Ovary (tissue), 9 donors: ENCODE measurements around the gene AIF1L. TPM values are rescaled to one million over a fixed set of nuclear protein-coding genes. Genes with fewer than 3 reads are reported as not detected.

ENCODE experiments used
- DNase-seq, 5 donors: peaks; one replicate each; pipeline ENCODE4 v3.0.0-alpha.2; 2019 to 2020
- H3K27ac ChIP-seq, 2 donors: fragments of 200-600 bp; one replicate each; pipeline versions ENCODE4 v1.5.1 to v1.8.0; 2019 to 2022
- H3K27me3 ChIP-seq: fragments of 200-600 bp; one replicate; pipeline ENCODE4 v1.8.0; 2022
- H3K36me3 ChIP-seq: fragments of 200-600 bp; sonication (generic); one replicate; pipeline ENCODE4 v1.5.1; 2019
- H3K4me1 ChIP-seq: one replicate; pipeline ENCODE4 v1.8.1; 2013; ENCODE audit warnings: mild to moderate bottlenecking, moderate library complexity; ENCODE audit not compliant: insufficient read depth
- H3K4me3 ChIP-seq: fragments of 200-600 bp; sonication (generic); one replicate; pipeline ENCODE4 v1.5.1; 2017
- H3K9me3 ChIP-seq, 2 donors: fragments of 200-600 bp in 1 of 2; sonication (generic) in 1 of 2; one replicate each; pipeline versions ENCODE4 v1.5.1 to v1.8.1; 2013 to 2019; ENCODE audit warnings: mild to moderate bottlenecking in 1 of 2, moderate library complexity in 1 of 2
- EP300 ChIP-seq: sonication (generic); formaldehyde crosslinking; IDR thresholded peaks from one replicate; pipeline ENCODE4 v1.6.1; 2017; ENCODE audit warnings: antibody characterized with exemption
- POLR2A ChIP-seq: fragments of 450-650 bp; IDR thresholded peaks from one replicate; pipeline ENCODE4 v1.6.1; 2017; ENCODE audit warnings: antibody characterized with exemption, mild to moderate bottlenecking, moderate library complexity
- WGBS, 3 donors: extraction: QIAGEN DNeasy Blood & Tissue Kit in 1 of 3; methylation state at CpG; one replicate each; pipeline versions ENCODE4 v1.1.5 to v1.1.7; 2013 to 2017; 5-methylcytosine and 5-hydroxymethylcytosine counted together
- intact Hi-C, 4 donors: fragments of 100-400 bp; cut with DNase I; formaldehyde crosslinking; loops; one replicate each; pipeline versions ENCODE4 v1.11.0 to v1.15.1; 2022 to 2023
- polyA plus RNA-seq, 2 donors: library from polyadenylated mRNA; stranded (reverse); fragments of 200-250 nt in 1 of 2; fragments of 350-450 nt in 1 of 2; fragmentation: Illumina TruSeq in 1 of 2; extraction: RNeasy Lipid Tissue Mini Kit (QIAGEN cat#74804) in 1 of 2; gene quantifications; one replicate each; pipeline ENCODE4 v1.2.3, GENCODE V29; 2013 to 2014
- total RNA-seq, 7 donors: library from RNA; depleted of rRNA in 2 of 7; stranded (reverse); fragments of >200 nt in 2 of 7; fragmentation: NEBNext Ultra II Directional in 3 of 7; extraction: Animal tissue kit (Norgen Biotek cat#: 25700) in 3 of 7; gene quantifications; one replicate each; pipeline versions ENCODE4 v1.1.0 to v1.2.4, GENCODE V29; 2016 to 2023
- TF ChIP-seq, protein P1 (sequence below), 3 donors: fragments of 450-650 bp in 2 of 3; fragments of 200-600 bp in 1 of 3; IDR thresholded peaks; one replicate each; pipeline versions ENCODE4 v1.5.1 to v1.8.0; 2016 to 2022; ENCODE audit warnings: antibody characterized with exemption in 3 of 3, mild to moderate bottlenecking in 1 of 3
- donor health status: DM: no; HTN: no; CAD: no; lungs with moderate emphysema.
- donor health status: DM: no; HTN: no; CAD: no.
- donor health status: Bipolar disorder and iron deficiency.
- donor health status: DM: yes; HTN: yes; CAD: no.
- donor health status: DM: no; HTN: no; CAD: no.
- donor health status: DM: yes; HTN: yes; CAD: no.

AIF1L gene
- total and polyA plus RNA-seq, 9 donors: 2.4 to 35.6 (median 6.3) TPM

DNA sequence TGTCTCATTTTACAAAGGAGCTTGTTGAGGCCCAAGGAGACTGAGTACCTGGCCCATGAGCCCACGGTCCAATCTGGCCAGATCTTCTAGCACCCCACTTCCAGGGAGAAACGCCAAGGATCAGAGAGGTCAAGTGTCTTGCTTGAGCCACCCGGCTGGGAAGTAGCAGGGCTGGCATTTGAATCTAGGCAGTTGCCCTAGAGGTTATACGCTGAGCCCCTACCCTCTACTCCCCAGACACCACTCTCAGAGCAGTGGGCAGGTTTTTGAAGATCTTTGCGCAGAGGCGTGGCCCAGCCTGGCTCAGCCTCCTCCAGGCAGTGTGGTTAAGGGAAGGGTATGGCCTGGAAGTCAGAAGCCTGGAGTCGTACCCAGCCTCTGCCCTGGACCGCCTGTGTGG lies 23.3 kb downstream of the AIF1L start:
- Histone ChIP-seq H3K36me3 (no peaks in the 10 kb centered on the region), H3K27me3 (no peaks in the 10 kb centered on the region), H3K27ac (no peak overlapping the region), H3K4me3 (no peak overlapping the region), H3K9me3 (no peaks in the 10 kb centered on the region), H3K4me1 (peaks cover 2% of the 10 kb centered on the region)
- intact Hi-C loops: no loop called here
- no peak for DNase-seq
- WGBS, 3 donors: 73 to 88% (median 79%) methylated on average over 8 of the region's 8 CpGs
- no peak for TF ChIP-seq EP300

DNA sequence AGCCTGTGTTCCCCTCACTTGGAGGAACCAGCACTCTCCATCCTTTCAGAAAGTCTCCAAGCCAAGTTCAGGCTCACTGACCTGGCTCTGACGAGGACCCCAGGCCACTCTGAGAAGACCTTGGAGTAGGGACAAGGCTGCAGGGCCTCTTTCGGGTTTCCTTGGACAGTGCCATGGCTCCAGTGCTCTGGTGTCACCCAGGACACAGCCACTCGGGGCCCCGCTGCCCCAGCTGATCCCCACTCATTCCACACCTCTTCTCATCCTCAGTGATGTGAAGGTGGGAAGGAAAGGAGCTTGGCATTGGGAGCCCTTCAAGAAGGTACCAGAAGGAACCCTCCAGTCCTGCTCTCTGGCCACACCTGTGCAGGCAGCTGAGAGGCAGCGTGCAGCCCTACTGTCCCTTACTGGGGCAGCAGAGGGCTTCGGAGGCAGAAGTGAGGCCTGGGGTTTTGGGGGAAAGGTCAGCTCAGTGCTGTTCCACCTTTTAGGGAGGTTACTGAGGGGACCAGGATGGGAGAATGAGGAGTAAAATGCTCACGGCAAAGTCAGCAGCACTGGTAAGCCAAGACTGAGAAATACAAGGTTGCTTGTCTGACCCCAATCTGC lies 24.4 kb downstream of the AIF1L start:
- no peak for TF ChIP-seq POLR2A
- TF ChIP-seq EP300: no peak
- TF ChIP-seq, protein P1, sequence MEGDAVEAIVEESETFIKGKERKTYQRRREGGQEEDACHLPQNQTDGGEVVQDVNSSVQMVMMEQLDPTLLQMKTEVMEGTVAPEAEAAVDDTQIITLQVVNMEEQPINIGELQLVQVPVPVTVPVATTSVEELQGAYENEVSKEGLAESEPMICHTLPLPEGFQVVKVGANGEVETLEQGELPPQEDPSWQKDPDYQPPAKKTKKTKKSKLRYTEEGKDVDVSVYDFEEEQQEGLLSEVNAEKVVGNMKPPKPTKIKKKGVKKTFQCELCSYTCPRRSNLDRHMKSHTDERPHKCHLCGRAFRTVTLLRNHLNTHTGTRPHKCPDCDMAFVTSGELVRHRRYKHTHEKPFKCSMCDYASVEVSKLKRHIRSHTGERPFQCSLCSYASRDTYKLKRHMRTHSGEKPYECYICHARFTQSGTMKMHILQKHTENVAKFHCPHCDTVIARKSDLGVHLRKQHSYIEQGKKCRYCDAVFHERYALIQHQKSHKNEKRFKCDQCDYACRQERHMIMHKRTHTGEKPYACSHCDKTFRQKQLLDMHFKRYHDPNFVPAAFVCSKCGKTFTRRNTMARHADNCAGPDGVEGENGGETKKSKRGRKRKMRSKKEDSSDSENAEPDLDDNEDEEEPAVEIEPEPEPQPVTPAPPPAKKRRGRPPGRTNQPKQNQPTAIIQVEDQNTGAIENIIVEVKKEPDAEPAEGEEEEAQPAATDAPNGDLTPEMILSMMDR (IDR thresholded peaks at IDR 0.05): no peak
- 81 to 83% (median 83%) methylated on average over 6 to 7 of the region's 7 CpGs for WGBS, 3 donors
- Histone ChIP-seq H3K4me3 (no peak overlapping the region), H3K9me3 (no peaks in the 10 kb centered on the region), H3K36me3 (no peaks in the 10 kb centered on the region), H3K27me3 (no peaks in the 10 kb centered on the region), H3K27ac (no peak overlapping the region), H3K4me1 (peaks cover 3% of the 10 kb centered on the region)
- DNase-seq: no peak
- intact Hi-C loops: no loop called here

DNA sequence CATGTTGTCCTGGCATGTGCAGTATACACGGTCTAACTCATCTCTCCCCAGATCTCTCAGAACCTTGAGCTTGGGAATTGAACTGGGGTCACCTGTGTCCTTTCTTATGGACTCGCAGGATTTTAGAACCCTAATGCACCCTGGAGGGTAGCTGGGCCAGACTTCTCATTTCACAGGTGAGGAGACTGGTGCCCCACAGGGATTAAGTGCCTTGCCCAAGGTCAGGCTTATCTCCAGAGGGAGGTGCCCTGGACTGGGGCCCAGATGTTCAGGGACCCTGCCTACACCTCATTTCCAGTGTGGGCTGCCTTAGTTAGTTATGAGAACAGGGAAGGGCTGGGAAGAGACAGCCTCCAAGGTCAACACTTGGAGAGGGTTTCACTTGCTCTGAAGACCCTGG lies 25.0 kb downstream of the AIF1L start:
- Histone ChIP-seq H3K9me3 (no peaks in the 10 kb centered on the region), H3K36me3 (no peaks in the 10 kb centered on the region), H3K4me3 (no peak overlapping the region), H3K27me3 (no peaks in the 10 kb centered on the region), H3K27ac (no peak overlapping the region), H3K4me1 (peaks cover 3% of the 10 kb centered on the region)
- WGBS, 3 donors: 44 to 71% (median 46%) methylated on average over 2 of the region's 2 CpGs
- intact Hi-C loops: no loop called here
- TF ChIP-seq EP300 (no peak), POLR2A (no peak)
- TF ChIP-seq, protein P1 (IDR thresholded peaks at IDR 0.05): no peak
- no peak for DNase-seq

DNA sequence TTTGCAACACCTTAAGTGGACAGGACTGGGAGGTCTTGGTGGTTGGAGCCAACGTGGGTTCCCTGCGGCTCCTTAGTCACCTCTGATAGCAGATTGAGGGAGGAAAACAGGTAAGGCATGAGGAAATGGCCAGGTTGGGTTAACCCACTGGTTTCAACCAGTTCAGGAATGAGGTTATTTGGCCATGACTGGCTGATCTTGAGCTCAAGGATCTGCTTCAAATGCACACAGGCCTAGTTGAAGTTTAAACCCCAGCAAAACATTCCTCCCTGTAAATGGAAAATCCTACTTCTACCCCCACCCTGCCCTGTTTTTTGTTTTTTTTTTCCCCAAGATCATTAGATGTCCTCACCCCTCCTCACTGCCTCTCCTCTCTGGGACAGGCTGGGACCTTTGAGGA lies 25.8 kb downstream of the AIF1L start:
- no peak for DNase-seq
- intact Hi-C loops: no loop called here
- no peaks in the 10 kb centered on the region for H3K27me3 ChIP-seq
- no peaks in the 10 kb centered on the region for H3K36me3 ChIP-seq
- 85 to 90% (median 87%) methylated on average over 2 of the region's 2 CpGs for WGBS, 3 donors
- H3K4me1 ChIP-seq: peaks cover 6% of the 10 kb centered on the region
- H3K27ac ChIP-seq: no peak overlapping the region
- no peaks in the 10 kb centered on the region for H3K9me3 ChIP-seq
- H3K4me3 ChIP-seq: no peak overlapping the region
- no peak for TF ChIP-seq EP300
- TF ChIP-seq, protein P1 (IDR thresholded peaks at IDR 0.05): no peak
- TF ChIP-seq POLR2A: no peak

DNA sequence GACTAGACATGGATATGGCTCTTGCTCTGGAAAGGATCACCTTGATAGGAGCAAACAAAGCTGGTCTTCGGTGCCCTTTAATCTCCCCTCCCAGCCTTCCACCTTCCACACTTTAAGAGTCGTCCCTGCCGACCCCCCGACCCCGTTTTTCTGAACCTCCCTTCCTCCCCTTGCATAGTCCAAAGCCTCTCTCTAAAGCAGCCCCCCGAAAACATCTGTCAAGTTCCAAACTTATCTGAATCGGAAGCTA lies 28.6 kb downstream of the AIF1L start:
- TF ChIP-seq POLR2A (no peak), EP300 (no peak)
- TF ChIP-seq, protein P1 (IDR thresholded peaks at IDR 0.05): no peak
- peaks cover 6% of the 10 kb centered on the region for H3K4me1 ChIP-seq
- whole genome bisulfite sequencing, 3 donors: 1 to 3% (median 1%) methylated on average over 7 of the region's 7 CpGs
- H3K27me3 ChIP-seq: no peaks in the 10 kb centered on the region
- intact Hi-C loops: no loop called here
- no peaks in the 10 kb centered on the region for H3K9me3 ChIP-seq
- H3K27ac ChIP-seq: peak overlapping the region in 1 of 2 donors; percentile 46
- peak in 1 of 5 donors; percentile 25 for DNase-seq
- peak overlapping the region; percentile 81 for H3K4me3 ChIP-seq
- no peaks in the 10 kb centered on the region for H3K36me3 ChIP-seq
